GM21528 (cell line): ENCODE results near the gene AFF3.

Source experiments
- ATAC-seq: cut with Tn5 transposase; IDR thresholded peaks from one replicate; pipeline ENCODE4 v1.9.1; 2021; ENCODE audit warnings: mild to moderate bottlenecking, moderate library complexity; ENCODE audit not compliant: unreplicated experiment, low FRiP score

The AFF3 gene

DNA sequence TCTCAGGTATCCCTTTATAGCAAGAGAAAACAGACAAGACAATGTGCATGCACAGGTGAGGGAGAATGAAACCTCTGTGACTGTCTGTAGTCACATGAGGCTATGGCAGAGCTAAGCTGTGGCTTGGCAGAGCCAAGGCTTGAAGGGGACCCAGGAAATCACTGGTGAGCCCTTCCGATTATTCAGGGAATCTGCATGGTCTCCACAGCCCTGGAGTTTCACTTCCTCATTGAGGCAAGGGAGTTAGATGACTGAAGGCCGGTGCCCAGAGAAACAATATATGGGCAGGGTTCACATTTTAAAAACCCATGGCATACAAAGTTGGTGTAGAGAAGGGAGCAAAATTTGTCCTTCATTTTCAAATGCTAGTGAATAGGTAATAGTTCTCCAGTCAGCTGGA, 508.2 kb downstream of the AFF3 start:
- no peak for ATAC-seq

GRCh38 chr2:99631700-99632099, 510.7 kb downstream of the AFF3 start:
- ATAC-seq = no peak

GRCh38 chr2:99629320-99629719, 513.1 kb downstream of the AFF3 start:
- no peak for ATAC-seq

GRCh38 chr2:99626158-99626557, 516.2 kb downstream of the AFF3 start:
- ATAC-seq = no peak

GRCh38 chr2:99624677-99625076, 517.7 kb downstream of the AFF3 start:
- no peak for ATAC-seq

GRCh38 chr2:99623613-99624012, 518.8 kb downstream of the AFF3 start:
- no peak for ATAC-seq

DNA sequence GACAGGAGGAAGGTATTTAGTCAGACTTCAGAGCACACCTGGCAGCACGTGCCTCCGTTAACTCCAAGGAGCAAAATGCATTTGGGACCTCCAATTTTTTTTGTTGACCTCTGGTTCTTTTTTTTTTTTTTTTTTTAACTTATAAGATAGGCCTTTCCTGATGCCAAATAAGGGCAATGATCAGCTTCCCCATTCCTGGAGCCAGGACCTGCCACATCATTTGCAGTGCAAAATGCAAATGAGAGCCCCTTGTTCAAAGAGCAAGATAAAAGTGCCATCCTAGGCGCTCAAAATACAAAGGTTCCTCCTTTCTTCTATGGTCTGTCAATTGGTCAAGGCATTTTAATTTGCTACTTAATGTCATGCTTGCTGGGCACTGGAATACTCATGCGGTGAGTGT, 519.4 kb downstream of the AFF3 start:
- ATAC-seq = no peak

DNA sequence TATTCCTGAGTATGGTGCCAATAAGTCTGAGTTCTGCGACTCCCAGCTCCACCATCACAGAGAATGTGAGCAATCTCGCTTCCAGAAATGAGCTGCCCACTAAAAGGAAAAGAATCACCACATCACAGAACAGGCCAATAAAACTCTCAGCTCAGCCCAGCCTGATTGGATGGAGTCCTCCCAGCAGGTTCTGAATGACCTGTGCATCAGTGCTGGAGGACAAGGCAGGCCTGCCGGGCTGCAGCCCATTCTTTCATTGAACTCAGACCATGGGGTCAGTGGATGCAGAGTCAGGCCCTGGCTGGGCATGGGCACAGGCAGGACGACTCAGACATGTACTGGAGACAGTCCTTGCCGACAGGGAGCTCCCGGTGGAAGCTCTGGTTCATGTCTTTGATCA, 519.9 kb downstream of the AFF3 start:
- no peak for ATAC-seq

- ATAC-seq = no peak
These were observed 520.6 kb downstream of the AFF3 start for GRCh38 chr2:99621774-99622173.

GRCh38 chr2:99621106-99621505, 521.3 kb downstream of the AFF3 start:
- ATAC-seq = no peak

- no peak for ATAC-seq
These were observed 523.2 kb downstream of the AFF3 start for GRCh38 chr2:99619151-99619550.

DNA sequence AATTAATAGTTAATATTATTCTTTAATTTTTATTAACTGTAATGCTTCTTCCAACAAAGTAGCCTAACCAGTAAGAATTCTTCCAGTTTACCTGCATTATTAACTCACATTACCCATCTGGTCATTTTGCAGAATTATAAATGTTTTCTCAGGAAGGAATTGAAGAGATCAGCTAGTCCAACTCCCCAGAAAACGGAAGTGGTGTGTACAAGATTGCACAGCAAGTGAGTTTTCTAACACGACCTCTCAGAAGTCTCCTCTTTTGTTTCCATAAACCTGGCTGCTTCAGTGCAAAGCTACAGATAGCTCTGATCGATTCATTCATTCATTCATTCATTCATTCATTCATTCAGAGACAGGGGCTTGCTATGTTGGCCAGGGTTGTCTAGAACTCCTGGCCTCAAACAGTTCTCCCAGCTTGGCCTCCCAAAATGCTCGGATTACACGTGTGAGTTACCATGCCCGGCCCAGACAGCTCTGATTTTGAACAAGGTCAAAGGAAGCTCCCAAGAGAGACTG, 523.8 kb downstream of the AFF3 start:
- no peak for ATAC-seq

DNA sequence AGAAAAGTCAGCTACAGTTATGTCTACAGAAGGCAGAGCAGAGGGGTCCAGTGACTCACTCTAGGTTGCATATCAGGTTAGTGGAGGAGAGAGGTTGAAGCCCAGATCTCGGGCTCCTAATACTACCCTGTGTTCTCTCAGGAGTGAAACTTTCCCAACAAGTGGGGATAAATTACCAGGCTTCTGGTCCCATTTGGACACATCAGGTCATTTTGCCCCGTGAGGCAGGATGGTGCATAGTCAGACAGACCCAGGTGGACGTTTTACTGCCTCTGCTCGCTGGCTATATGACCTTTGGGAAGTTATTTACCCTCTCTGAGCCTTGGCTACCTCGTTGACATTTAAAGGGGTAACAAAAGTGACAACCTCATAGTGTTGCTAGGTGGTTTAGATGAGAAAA, 524.6 kb downstream of the AFF3 start:
- ATAC-seq = no peak

DNA sequence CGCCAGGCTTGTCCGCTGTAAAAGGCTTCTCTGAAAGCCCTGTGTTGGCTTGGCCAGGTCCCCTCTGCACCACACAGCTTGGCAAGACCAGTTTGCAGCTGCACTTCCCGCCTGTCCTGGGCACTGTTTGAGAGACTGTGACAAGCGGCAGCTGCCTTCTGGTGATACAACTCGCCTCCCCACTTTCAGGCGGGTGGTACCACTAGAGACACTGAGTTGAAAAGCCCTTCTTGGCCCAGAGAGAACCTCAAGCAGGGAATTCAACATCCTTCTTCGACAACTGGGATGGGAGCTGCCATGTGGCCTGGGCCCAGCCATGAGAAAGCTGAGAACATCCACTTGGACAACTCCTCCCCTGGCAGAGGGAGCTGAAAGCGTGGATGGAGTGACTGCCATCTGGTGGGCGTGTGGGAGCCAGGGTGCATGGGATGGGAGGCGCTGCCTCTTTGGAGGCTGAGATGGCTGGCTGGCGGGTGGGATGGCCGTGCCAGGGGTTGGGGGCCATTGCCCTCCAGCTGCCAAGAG, 527.1 kb downstream of the AFF3 start:
- ATAC-seq = no peak

- ATAC-seq = no peak
These were observed 528.4 kb downstream of the AFF3 start for GRCh38 chr2:99613980-99614379.

- no peak for ATAC-seq
These were observed 530.6 kb downstream of the AFF3 start for GRCh38 chr2:99611786-99612185.

DNA sequence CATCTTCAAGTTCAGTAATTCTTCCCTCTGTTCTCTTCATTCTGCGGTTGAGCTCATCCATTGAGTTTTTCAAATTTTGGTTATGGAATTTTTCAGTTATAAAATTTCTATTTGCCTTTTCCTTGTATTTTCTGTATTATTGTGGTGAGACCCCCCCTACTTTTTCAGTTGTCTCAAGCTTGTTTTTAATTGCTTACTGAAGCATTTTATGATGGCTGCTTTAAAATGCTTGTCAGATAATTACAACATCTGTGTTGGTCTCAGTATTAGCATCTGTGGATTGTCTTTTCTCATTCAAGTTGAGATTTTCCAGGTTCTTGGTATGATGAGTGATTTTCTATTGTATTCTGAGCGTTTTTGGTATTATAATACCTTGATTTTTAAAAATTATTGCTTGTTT, 531.4 kb downstream of the AFF3 start:
- ATAC-seq = no peak

DNA sequence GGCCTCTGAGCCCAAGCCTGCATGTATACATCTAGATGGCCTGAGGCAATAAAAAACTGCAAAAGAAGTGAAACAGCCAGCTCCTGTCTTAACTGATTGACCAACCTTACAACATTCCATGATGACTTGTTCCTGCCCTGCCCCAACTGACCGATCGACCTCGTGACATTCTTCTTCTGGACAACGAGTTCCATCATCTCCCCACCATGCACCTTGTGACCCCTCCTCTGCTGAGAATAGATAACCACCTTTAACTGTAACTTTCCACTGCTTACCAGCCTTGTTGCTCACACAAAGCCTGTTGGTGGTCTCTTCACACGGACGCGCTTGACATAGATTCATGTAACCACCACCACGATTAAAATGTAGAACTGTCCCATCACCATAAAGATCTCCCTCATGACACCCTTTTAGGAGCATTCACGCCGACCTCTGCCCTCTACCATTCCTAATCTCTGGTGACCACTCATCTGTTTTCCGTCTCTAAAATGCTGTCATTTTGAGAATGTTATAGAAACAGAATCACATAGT, 532.5 kb downstream of the AFF3 start:
- ATAC-seq = no peak

GRCh38 chr2:99608861-99609260, 533.5 kb downstream of the AFF3 start:
- no peak for ATAC-seq

DNA sequence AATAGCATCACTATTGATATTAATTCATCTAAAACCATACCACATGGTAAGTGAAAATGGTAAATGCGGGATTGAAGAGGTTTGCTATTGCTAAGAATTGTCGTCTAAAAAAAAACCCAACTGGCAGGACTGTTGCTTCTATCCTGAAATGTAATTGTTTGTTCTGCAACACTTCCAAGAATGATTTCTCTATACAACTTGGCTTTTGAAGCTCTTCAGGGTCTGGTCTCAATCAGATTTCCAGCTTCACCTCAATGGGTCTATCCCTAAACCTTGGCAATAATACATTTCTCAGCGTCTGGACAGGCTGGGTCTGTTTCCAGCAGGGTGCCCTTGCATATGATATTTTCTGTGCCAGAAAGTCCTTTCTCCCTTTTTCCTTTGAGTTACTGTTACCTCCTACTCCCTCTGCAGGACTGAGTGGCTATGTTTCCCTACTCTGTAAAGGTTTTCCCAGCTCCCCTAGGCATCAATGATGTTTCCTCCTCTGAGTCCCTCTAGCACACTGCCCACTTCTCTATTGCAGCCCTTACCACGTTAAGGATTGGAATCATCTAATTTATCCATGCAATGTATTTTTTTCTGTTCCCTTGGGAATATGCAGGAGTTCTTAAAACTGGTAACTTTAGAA, 534.4 kb downstream of the AFF3 start:
- no peak for ATAC-seq

- no peak for ATAC-seq
These were observed 534.9 kb downstream of the AFF3 start for GRCh38 chr2:99607454-99607853.

- no peak for ATAC-seq
These were observed 537.4 kb downstream of the AFF3 start for GRCh38 chr2:99605036-99605435.
